WTC11 (cell line): Measurements from ENCODE around the gene NAA16.

ENCODE experiments used
- ARID4B ChIP-seq: sonication (generic); formaldehyde crosslinking; IDR thresholded peaks from 2 replicates; pipeline ENCODE4 v1.8.0; 2023; ENCODE audit warnings: missing genetic modification reagents, mild to moderate bottlenecking, borderline replicate concordance
- ATF3 ChIP-seq: sonication (generic); formaldehyde crosslinking; conservative IDR thresholded peaks from 2 replicates; pipeline ENCODE4 v1.8.1; 2022; ENCODE audit warnings: mild to moderate bottlenecking, missing genetic modification reagents
- CTCF ChIP-seq: fragments of 200-600 bp; IDR thresholded peaks from 2 replicates; pipeline ENCODE4 v1.8.0; 2022; ENCODE audit warnings: antibody characterized with exemption
- E2F4 ChIP-seq: sonication (generic); formaldehyde crosslinking; IDR thresholded peaks from 2 replicates; pipeline ENCODE4 v1.8.1; 2022; ENCODE audit warnings: low read depth, mild to moderate bottlenecking, moderate library complexity, missing genetic modification reagents, borderline replicate concordance
- ELF4 ChIP-seq: sonication (generic); formaldehyde crosslinking; IDR thresholded peaks from 2 replicates; pipeline ENCODE4 v1.8.1; 2022; ENCODE audit warnings: low read depth, mild to moderate bottlenecking, moderate library complexity, missing genetic modification reagents
- IRF2 ChIP-seq: sonication (generic); formaldehyde crosslinking; IDR thresholded peaks from 2 replicates; pipeline ENCODE4 v1.8.0; 2022; ENCODE audit warnings: low read depth, missing genetic modification reagents, borderline replicate concordance
- MAX ChIP-seq: sonication (generic); formaldehyde crosslinking; IDR thresholded peaks from 2 replicates; pipeline ENCODE4 v1.8.0; 2022; ENCODE audit warnings: mild to moderate bottlenecking, missing genetic modification reagents

- TF ChIP-seq MAX (CRISPR knock-in tag), result no peak
- TF ChIP-seq ATF3, result no peak
- TF ChIP-seq ELF4, result no peak
- TF ChIP-seq ARID4B (CRISPR knock-in tag), result no peak
- TF ChIP-seq E2F4, result no peak
- no peak for TF ChIP-seq CTCF
- TF ChIP-seq IRF2 (CRISPR knock-in tag), result no peak
Measured at GRCh38 chr13:41306271-41307145, 4.6 kb upstream of the NAA16 start.
